ENCODE results near the gene URB1. TPM values are rescaled to one million over a fixed set of nuclear protein-coding genes. Genes with fewer than 3 reads are reported as not detected.

Gene URB1
- total RNA-seq, 2 donors from 2014 or later: 33.4 to 41.4 TPM

- 61% methylated on average over 9 of the region's 9 CpGs for WGBS
- no peak for TF ChIP-seq POLR2AphosphoS5 (IDR thresholded peaks at IDR 0.05)
- TF ChIP-seq, protein P1, sequence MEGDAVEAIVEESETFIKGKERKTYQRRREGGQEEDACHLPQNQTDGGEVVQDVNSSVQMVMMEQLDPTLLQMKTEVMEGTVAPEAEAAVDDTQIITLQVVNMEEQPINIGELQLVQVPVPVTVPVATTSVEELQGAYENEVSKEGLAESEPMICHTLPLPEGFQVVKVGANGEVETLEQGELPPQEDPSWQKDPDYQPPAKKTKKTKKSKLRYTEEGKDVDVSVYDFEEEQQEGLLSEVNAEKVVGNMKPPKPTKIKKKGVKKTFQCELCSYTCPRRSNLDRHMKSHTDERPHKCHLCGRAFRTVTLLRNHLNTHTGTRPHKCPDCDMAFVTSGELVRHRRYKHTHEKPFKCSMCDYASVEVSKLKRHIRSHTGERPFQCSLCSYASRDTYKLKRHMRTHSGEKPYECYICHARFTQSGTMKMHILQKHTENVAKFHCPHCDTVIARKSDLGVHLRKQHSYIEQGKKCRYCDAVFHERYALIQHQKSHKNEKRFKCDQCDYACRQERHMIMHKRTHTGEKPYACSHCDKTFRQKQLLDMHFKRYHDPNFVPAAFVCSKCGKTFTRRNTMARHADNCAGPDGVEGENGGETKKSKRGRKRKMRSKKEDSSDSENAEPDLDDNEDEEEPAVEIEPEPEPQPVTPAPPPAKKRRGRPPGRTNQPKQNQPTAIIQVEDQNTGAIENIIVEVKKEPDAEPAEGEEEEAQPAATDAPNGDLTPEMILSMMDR (IDR thresholded peaks at IDR 0.05): no peak
- no peak for TF ChIP-seq POLR2A (IDR thresholded peaks at IDR 0.05)
- peak overlapping the region; percentile 24 to 58 for H3K27ac ChIP-seq
- DNase-seq (ENCODE audit: low spot score): no peak
- no peak overlapping the region for H3K4me3 ChIP-seq
- H3K9me3 ChIP-seq: no peaks in the 10 kb centered on the region
- intact Hi-C loops (cut with DNase I): no loop called here
- H3K27me3 ChIP-seq (replicated peaks; ENCODE audit: insufficient read depth): no peaks in the 10 kb centered on the region
- no peaks in the 10 kb centered on the region for H3K4me1 ChIP-seq (replicated peaks)
- no peaks in the 10 kb centered on the region for H3K36me3 ChIP-seq
Measured at GRCh38 chr21:32423320-32424190, 30.7 kb upstream of the URB1 start.

DNA sequence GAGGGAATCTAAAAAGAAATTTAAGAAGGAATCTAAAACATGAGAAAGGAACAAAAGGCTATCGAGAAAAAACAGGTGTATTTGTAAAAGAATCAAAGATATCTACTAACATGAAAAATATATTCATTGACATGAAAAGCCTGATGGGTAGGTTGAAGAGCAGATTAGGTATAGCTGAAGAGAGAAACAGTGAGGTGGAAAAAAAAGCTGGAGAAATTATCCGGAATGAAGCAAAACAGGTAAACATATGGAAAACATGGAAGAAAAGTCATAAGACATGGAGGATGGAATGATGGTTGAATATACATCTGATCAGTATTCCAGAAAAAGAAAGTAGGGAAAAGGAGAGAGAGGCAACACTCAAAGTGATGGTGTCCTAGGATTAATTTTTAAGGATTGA, 29.3 kb upstream of the URB1 start:
- Histone ChIP-seq H3K4me1 (replicated peaks) (peaks cover 9% of the 10 kb centered on the region), H3K9me3 (no peaks in the 10 kb centered on the region), H3K36me3 (no peaks in the 10 kb centered on the region), H3K27me3 (replicated peaks; ENCODE audit: insufficient read depth) (no peaks in the 10 kb centered on the region), H3K4me3 (no peak overlapping the region), H3K27ac (no peak overlapping the region)
- no peak for DNase-seq (ENCODE audit: low spot score)
- intact Hi-C loops (cut with DNase I): no loop called here
- TF ChIP-seq, protein P1 (IDR thresholded peaks at IDR 0.05): no peak
- TF ChIP-seq POLR2AphosphoS5 (IDR thresholded peaks at IDR 0.05): no peak
- no peak for TF ChIP-seq POLR2A (IDR thresholded peaks at IDR 0.05)
- WGBS: 95% methylated on average over 2 of the region's 2 CpGs

- intact Hi-C loops (cut with DNase I): no loop called here
- Histone ChIP-seq H3K4me1 (replicated peaks) (peaks cover 18% of the 10 kb centered on the region), H3K27me3 (replicated peaks; ENCODE audit: insufficient read depth) (no peaks in the 10 kb centered on the region), H3K36me3 (no peaks in the 10 kb centered on the region), H3K9me3 (no peaks in the 10 kb centered on the region), H3K27ac (peak overlapping the region; percentile 20 to 32), H3K4me3 (no peak overlapping the region)
- 28% methylated on average over 4 of the region's 4 CpGs for WGBS
- TF ChIP-seq, protein P1 (IDR thresholded peaks at IDR 0.05): no peak
- no peak for TF ChIP-seq POLR2A (IDR thresholded peaks at IDR 0.05)
- no peak for TF ChIP-seq POLR2AphosphoS5 (IDR thresholded peaks at IDR 0.05)
- DNase-seq (ENCODE audit: low spot score): no peak
Measured at GRCh38 chr21:32418146-32418545, 25.3 kb upstream of the URB1 start.

GRCh38 chr21:32415451-32416398, 22.9 kb upstream of the URB1 start:
- DNase-seq (ENCODE audit: low spot score): no peak
- Histone ChIP-seq H3K36me3 (no peaks in the 10 kb centered on the region), H3K9me3 (no peaks in the 10 kb centered on the region), H3K4me3 (peak overlapping the region in 1 of 2 donors; percentile 75), H3K27ac (peak overlapping the region; percentile 98), H3K4me1 (replicated peaks) (peaks cover 22% of the 10 kb centered on the region), H3K27me3 (replicated peaks; ENCODE audit: insufficient read depth) (no peaks in the 10 kb centered on the region)
- intact Hi-C loops (cut with DNase I): no loop called here
- TF ChIP-seq POLR2AphosphoS5 (IDR thresholded peaks at IDR 0.05): no peak
- TF ChIP-seq POLR2A (IDR thresholded peaks at IDR 0.05): no peak
- TF ChIP-seq, protein P1 (IDR thresholded peaks at IDR 0.05): no peak
- 59% methylated on average over 11 of the region's 11 CpGs for WGBS
